ENCODE measurements around the gene MIPOL1. TPM values are rescaled to one million over a fixed set of nuclear protein-coding genes. Genes with fewer than 3 reads are reported as not detected.

The MIPOL1 gene
- total RNA-seq (10 to 100 TPM; 16.9 to 29.5 (median 24.6) TPM), polyA plus RNA-seq (1 to 10 TPM; 5.0 to 7.7 TPM)
- long read RNA-seq, donor 1, partial matches to known transcripts = 1 of 24 reads
- long read RNA-seq, donor 1, other reads (novel, unspliced or antisense) = 23 of 24 reads
- long read RNA-seq, donor 2 = 0 reads
- long read RNA-seq, donor 3, partial matches to known transcripts = 3 of 16 reads
- long read RNA-seq, donor 3, other reads (novel, unspliced or antisense) = 13 of 16 reads

- peak; percentile 85 to 92 (median 88) for DNase-seq
- no peak for TF ChIP-seq EP300 (IDR thresholded peaks at IDR 0.05)
- TF ChIP-seq CTCF (IDR thresholded peaks at IDR 0.05) = peak in 2 of 3 donors; percentile 34 to 37
- peak; percentile 44 for TF ChIP-seq POLR2A (IDR thresholded peaks at IDR 0.05)
- Histone ChIP-seq H3K4me1 (ENCODE audit: insufficient read depth) (peaks cover 1% of the 10 kb centered on the region), H3K36me3 (no peaks in the 10 kb centered on the region), H3K27me3 (no peaks in the 10 kb centered on the region), H3K27ac (peak within 1 kb of the TSS; percentile 45 to 95), H3K9me3 (no peaks in the 10 kb centered on the region), H3K4me3 (peak within 1 kb of the TSS; percentile 50)
- WGBS, 3 donors = 1% methylated on average over 70 of the region's 70 CpGs
- intact Hi-C loops (cut with DNase I) = no loop called here
These were observed at the start of gene MIPOL1 for GRCh38 chr14:37197421-37198272. TSS of gene MIPOL1 (plus strand) at chr14:37197937. CDS start at chr14:37247889, 49,952 bp downstream.

- H3K27me3 ChIP-seq = no peaks in the 10 kb centered on the region
- no peak for TF ChIP-seq POLR2A (IDR thresholded peaks at IDR 0.05)
- TF ChIP-seq CTCF (IDR thresholded peaks at IDR 0.05) = peak in 1 of 3 donors; percentile 27
- no peak for TF ChIP-seq EP300 (IDR thresholded peaks at IDR 0.05)
- intact Hi-C loops (cut with DNase I) = no loop called here
- H3K9me3 ChIP-seq = no peaks in the 10 kb centered on the region
- H3K4me1 ChIP-seq (ENCODE audit: insufficient read depth) = no peaks in the 10 kb centered on the region
- no peak overlapping the region for H3K27ac ChIP-seq
- H3K36me3 ChIP-seq = no peaks in the 10 kb centered on the region
- DNase-seq = no peak
- no peak overlapping the region for H3K4me3 ChIP-seq
- 0 to 1% (median 1%) methylated on average over 3 of the region's 3 CpGs for whole genome bisulfite sequencing, 3 donors
These were observed 47.3 kb upstream of the MIPOL1 start for GRCh38 chr14:37150414-37150813.

GRCh38 chr14:37153005-37153404 is 44.7 kb upstream of the MIPOL1 start:
- no peaks in the 10 kb centered on the region for H3K4me1 ChIP-seq (ENCODE audit: insufficient read depth)
- intact Hi-C loops (cut with DNase I) = no loop called here

GRCh38 chr14:37153483-37153882 is 44.3 kb upstream of the MIPOL1 start:
- intact Hi-C loops (cut with DNase I) = no loop called here

More at GRCh38 chr14:37153005-37153404, 44.7 kb upstream of the MIPOL1 start:
- no peak for DNase-seq
- H3K4me3 ChIP-seq = no peak overlapping the region
- WGBS, 3 donors = 13 to 48% (median 32%) methylated on average over 1 of the region's 1 CpG
- H3K27me3 ChIP-seq = no peaks in the 10 kb centered on the region
- no peak for TF ChIP-seq CTCF (IDR thresholded peaks at IDR 0.05)
- TF ChIP-seq POLR2A (IDR thresholded peaks at IDR 0.05) = no peak
- no peak for TF ChIP-seq EP300 (IDR thresholded peaks at IDR 0.05)
- H3K36me3 ChIP-seq = no peaks in the 10 kb centered on the region
- no peaks in the 10 kb centered on the region for H3K9me3 ChIP-seq
- no peak overlapping the region for H3K27ac ChIP-seq

More at GRCh38 chr14:37153483-37153882, 44.3 kb upstream of the MIPOL1 start:
- TF ChIP-seq EP300 (IDR thresholded peaks at IDR 0.05) = no peak
- TF ChIP-seq CTCF (IDR thresholded peaks at IDR 0.05) = no peak
- no peak for TF ChIP-seq POLR2A (IDR thresholded peaks at IDR 0.05)
- Histone ChIP-seq H3K27ac (no peak overlapping the region), H3K4me1 (ENCODE audit: insufficient read depth) (no peaks in the 10 kb centered on the region), H3K36me3 (no peaks in the 10 kb centered on the region), H3K9me3 (no peaks in the 10 kb centered on the region), H3K27me3 (no peaks in the 10 kb centered on the region), H3K4me3 (no peak overlapping the region)
- no peak for DNase-seq
- WGBS, 3 donors = 79 to 87% (median 87%) methylated on average over 5 of the region's 5 CpGs

Measured in ovary (tissue), 10 donors.